GM20000 (cell line): ENCODE data around the gene NOP10.
"Not testable (repeated sequence)": the region's sequence is repeated elsewhere in the genome, so short reads cannot be mapped to it uniquely, and the experiment has no call there.

Experiments used
- DNase-seq: peaks from one replicate; pipeline ENCODE4 v3.0.0; 2012; ENCODE audit warnings: low spot score
- CTCF ChIP-seq: IDR thresholded peaks from 2 replicates; pipeline ENCODE4 v1.5.1; 2012; ENCODE audit warnings: mild to moderate bottlenecking, control low read depth; ENCODE audit errors: extremely low read depth, missing control alignments

NOP10 gene

GRCh38 chr15:34355241-34355640 is 12.3 kb upstream of the NOP10 start:
- no peak for DNase-seq
- TF ChIP-seq CTCF: no peak

GRCh38 chr15:34354286-34354685 is 11.3 kb upstream of the NOP10 start:
- TF ChIP-seq CTCF: no peak

GRCh38 chr15:34353627-34354026 is 10.7 kb upstream of the NOP10 start:
- TF ChIP-seq CTCF: no peak
- no peak for DNase-seq

More at GRCh38 chr15:34354286-34354685, 11.3 kb upstream of the NOP10 start:
- DNase-seq: no peak

GRCh38 chr15:34352996-34353395 is 10.1 kb upstream of the NOP10 start:
- not testable (repeated sequence) for DNase-seq

GRCh38 chr15:34349769-34350168 is 6.8 kb upstream of the NOP10 start:
- no peak for DNase-seq
- no peak for TF ChIP-seq CTCF

GRCh38 chr15:34348735-34349300 is 5.9 kb upstream of the NOP10 start:
- no peak for TF ChIP-seq CTCF
- no peak for DNase-seq

GRCh38 chr15:34347951-34348638 is 5.2 kb upstream of the NOP10 start:
- DNase-seq: no peak

GRCh38 chr15:34342213-34342736 is 661 bp downstream of the NOP10 start:
- not testable (repeated sequence) for DNase-seq

More at GRCh38 chr15:34347951-34348638, 5.2 kb upstream of the NOP10 start:
- TF ChIP-seq CTCF: no peak
